HCT116 (cell line): ENCODE measurements around the gene ZNF519.

Source experiments
- EZH2 ChIP-seq: fragments of 200-600 bp; sonication (generic); IDR thresholded peaks from 2 replicates; pipeline ENCODE4 v1.6.1; 2017; ENCODE audit warnings: antibody characterized with exemption, mixed run types
- EZH2phosphoT487 ChIP-seq: fragments of 200-600 bp; IDR thresholded peaks from 2 replicates; pipeline ENCODE4 v1.6.1; 2018; ENCODE audit warnings: antibody characterized with exemption, borderline replicate concordance
- FOSL1 ChIP-seq: IDR thresholded peaks from 2 replicates; pipeline ENCODE4 v1.6.1; 2012; ENCODE audit warnings: low read depth
- JUND ChIP-seq: IDR thresholded peaks from 2 replicates; pipeline ENCODE4 v1.6.1; 2012
- POLR2A ChIP-seq: IDR thresholded peaks from 2 replicates; pipeline ENCODE4 v1.7.0; 2011; ENCODE audit warnings: borderline replicate concordance; ENCODE audit not compliant: insufficient read depth, insufficient read length; ENCODE audit errors: extremely low read depth
- POLR2AphosphoS5 ChIP-seq: IDR thresholded peaks from 2 replicates; pipeline ENCODE4 v1.6.1; 2011; ENCODE audit warnings: mild to moderate bottlenecking, low read depth, low read length, moderate library complexity
- TCF7L2 ChIP-seq: IDR thresholded peaks from 2 replicates; pipeline ENCODE4 v1.7.0; 2011; ENCODE audit warnings: borderline replicate concordance, inconsistent platforms; ENCODE audit not compliant: insufficient read depth, insufficient read length; ENCODE audit errors: extremely low read depth
- ZNF274 ChIP-seq: fragments of 200-500 bp; sonication (Bioruptor generic); IDR thresholded peaks from 2 replicates; pipeline ENCODE4 v1.6.1; 2014; ENCODE audit warnings: mild to moderate bottlenecking, low read depth, low read length, inconsistent platforms
- TF ChIP-seq, protein P1 (sequence below), 3 experiments: fragments of 200-600 bp in 1 of 3; sonication (generic) in 1 of 3; IDR thresholded peaks in 2 of 3; conservative IDR thresholded peaks in 1 of 3; 2 replicates each; pipeline ENCODE4 v1.5.1; 2012 to 2017; ENCODE audit warnings: low read depth in 2 of 3, low read length in 2 of 3, antibody characterized with exemption in 1 of 3, borderline replicate concordance in 1 of 3, control low read depth in 1 of 3, mild to moderate bottlenecking in 1 of 3, mixed read lengths in 1 of 3, mixed run types in 1 of 3, moderate library complexity in 1 of 3; ENCODE audit not compliant: insufficient read depth in 1 of 3
- TF ChIP-seq, protein P2 (sequence below): IDR thresholded peaks from 2 replicates; pipeline ENCODE4 v1.6.1; 2012

DNA sequence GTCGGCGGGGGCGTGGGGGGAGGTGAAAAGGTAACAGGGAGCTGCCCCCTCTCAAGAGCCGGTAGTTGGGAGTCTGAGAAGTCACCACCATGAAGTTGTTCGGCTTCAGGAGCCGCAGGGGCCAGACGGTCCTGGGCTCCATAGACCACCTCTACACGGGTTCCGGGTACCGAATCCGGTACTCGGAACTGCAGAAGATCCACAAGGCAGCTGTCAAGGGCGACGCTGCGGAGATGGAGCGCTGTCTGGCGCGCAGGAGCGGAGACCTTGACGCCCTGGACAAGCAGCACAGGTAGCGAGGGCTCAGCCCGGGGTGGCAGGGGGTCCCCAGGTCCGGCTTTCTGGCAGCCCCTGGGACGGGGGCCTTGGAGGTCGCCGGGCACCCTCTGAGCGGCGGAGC is 47.1 kb upstream of the ZNF519 start:
- TF ChIP-seq, protein P1, sequence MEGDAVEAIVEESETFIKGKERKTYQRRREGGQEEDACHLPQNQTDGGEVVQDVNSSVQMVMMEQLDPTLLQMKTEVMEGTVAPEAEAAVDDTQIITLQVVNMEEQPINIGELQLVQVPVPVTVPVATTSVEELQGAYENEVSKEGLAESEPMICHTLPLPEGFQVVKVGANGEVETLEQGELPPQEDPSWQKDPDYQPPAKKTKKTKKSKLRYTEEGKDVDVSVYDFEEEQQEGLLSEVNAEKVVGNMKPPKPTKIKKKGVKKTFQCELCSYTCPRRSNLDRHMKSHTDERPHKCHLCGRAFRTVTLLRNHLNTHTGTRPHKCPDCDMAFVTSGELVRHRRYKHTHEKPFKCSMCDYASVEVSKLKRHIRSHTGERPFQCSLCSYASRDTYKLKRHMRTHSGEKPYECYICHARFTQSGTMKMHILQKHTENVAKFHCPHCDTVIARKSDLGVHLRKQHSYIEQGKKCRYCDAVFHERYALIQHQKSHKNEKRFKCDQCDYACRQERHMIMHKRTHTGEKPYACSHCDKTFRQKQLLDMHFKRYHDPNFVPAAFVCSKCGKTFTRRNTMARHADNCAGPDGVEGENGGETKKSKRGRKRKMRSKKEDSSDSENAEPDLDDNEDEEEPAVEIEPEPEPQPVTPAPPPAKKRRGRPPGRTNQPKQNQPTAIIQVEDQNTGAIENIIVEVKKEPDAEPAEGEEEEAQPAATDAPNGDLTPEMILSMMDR (IDR thresholded peaks at IDR 0.05 in 2 of 3, conservative IDR thresholded peaks at IDR 0.05 in 1 of 3; ENCODE audit: borderline replicate concordance in 1 of 3, insufficient read depth in 1 of 3, low read depth in 2 of 3, low read length in 2 of 3) = no peak
- TF ChIP-seq POLR2A = no peak
- no peak for TF ChIP-seq FOSL1
- no peak for TF ChIP-seq ZNF274
- TF ChIP-seq, protein P2, sequence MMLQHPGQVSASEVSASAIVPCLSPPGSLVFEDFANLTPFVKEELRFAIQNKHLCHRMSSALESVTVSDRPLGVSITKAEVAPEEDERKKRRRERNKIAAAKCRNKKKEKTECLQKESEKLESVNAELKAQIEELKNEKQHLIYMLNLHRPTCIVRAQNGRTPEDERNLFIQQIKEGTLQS = no peak
- TF ChIP-seq POLR2AphosphoS5 = no peak
- no peak for TF ChIP-seq JUND
- no peak for TF ChIP-seq EZH2
- no peak for TF ChIP-seq TCF7L2
- TF ChIP-seq EZH2phosphoT487 = no peak
